K562 (cell line): ENCODE measurements around the gene PFKL. TPM values are rescaled to one million over a fixed set of nuclear protein-coding genes. Genes with fewer than 3 reads are reported as not detected.

Experiments
- ATF3 ChIP-seq, 2 experiments: fragments of 450-650 bp in 1 of 2; sonication (generic) in 1 of 2; formaldehyde crosslinking in 1 of 2; IDR thresholded peaks in 1 of 2; conservative IDR thresholded peaks in 1 of 2; 2 replicates each; pipeline versions ENCODE4 v1.6.1 to v1.8.1; 2016 to 2023; ENCODE audit warnings: mild to moderate bottlenecking in 2 of 2, moderate library complexity in 2 of 2, inconsistent platforms in 1 of 2, missing genetic modification reagents in 1 of 2
- CBX1 ChIP-seq: sonication (generic); IDR thresholded peaks from 2 replicates; pipeline ENCODE4 v1.6.1; 2016; ENCODE audit warnings: antibody characterized with exemption, low read depth, mild to moderate bottlenecking
- CREBBP ChIP-seq: IDR thresholded peaks from one replicate; pipeline ENCODE4 v1.6.1; 2012; ENCODE audit warnings: low read depth, mild to moderate bottlenecking, control low read depth, inconsistent platforms, low read length
- ETS1 ChIP-seq: conservative IDR thresholded peaks from 2 replicates; pipeline ENCODE4 v1.6.1; 2011; ENCODE audit warnings: low read depth, mild to moderate bottlenecking, low read length; ENCODE audit not compliant: control insufficient read depth
- EWSR1 ChIP-seq: fragments of 450-650 bp; IDR thresholded peaks from 2 replicates; pipeline ENCODE4 v1.6.1; 2018; ENCODE audit warnings: borderline replicate concordance, mild to moderate bottlenecking, low read depth, moderate library complexity; ENCODE audit not compliant: partially characterized antibody
- FOXM1 ChIP-seq, 2 experiments: fragments of 450-650 bp in 1 of 2; sonication (generic) in 1 of 2; formaldehyde crosslinking in 1 of 2; IDR thresholded peaks; 2 replicates each; pipeline versions ENCODE4 v1.6.1 to v1.9.0; 2017 to 2022; ENCODE audit warnings: low read depth in 2 of 2, mild to moderate bottlenecking in 2 of 2, missing genetic modification reagents in 1 of 2, moderate library complexity in 1 of 2
- HBP1 ChIP-seq: fragments of 450-650 bp; formaldehyde crosslinking; IDR thresholded peaks from 2 replicates; pipeline ENCODE4 v1.4.0; 2022; ENCODE audit warnings: missing genetic modification characterization
- HDAC1 ChIP-seq, 2 experiments: fragments of 450-650 bp; IDR thresholded peaks; 2 replicates each; pipeline ENCODE4 v1.6.1; 2016 to 2017; ENCODE audit warnings: inconsistent platforms in 1 of 2, mild to moderate bottlenecking in 1 of 2, moderate library complexity in 1 of 2
- HMGN3 ChIP-seq: IDR thresholded peaks from 2 replicates; pipeline ENCODE4 v1.6.1; 2011; ENCODE audit warnings: borderline replicate concordance, low read depth, mild to moderate bottlenecking, mixed read lengths, low read length; ENCODE audit not compliant: insufficient read length; ENCODE audit errors: extremely low read depth
- PHF21A ChIP-seq: fragments of 450-650 bp; IDR thresholded peaks from 2 replicates; pipeline ENCODE4 v1.6.1; 2017; ENCODE audit warnings: low read depth, borderline replicate concordance
- SMARCA5 ChIP-seq: fragments of 450-650 bp; IDR thresholded peaks from 2 replicates; pipeline ENCODE4 v1.6.1; 2016
- SREBF2 ChIP-seq: sonication (generic); formaldehyde crosslinking; IDR thresholded peaks from 2 replicates; pipeline ENCODE4 v1.4.0; 2020; ENCODE audit warnings: mild to moderate bottlenecking, missing genetic modification reagents
- TFE3 ChIP-seq: fragments of 450-650 bp; formaldehyde crosslinking; IDR thresholded peaks from 2 replicates; pipeline ENCODE4 v1.4.0; 2020; ENCODE audit warnings: mild to moderate bottlenecking, mixed read lengths
- TGIF2 ChIP-seq: sonication (generic); formaldehyde crosslinking; IDR thresholded peaks from 2 replicates; pipeline ENCODE4 v1.8.1; 2022; ENCODE audit warnings: mild to moderate bottlenecking, missing genetic modification reagents, moderate library complexity
- TRIM24 ChIP-seq, 2 experiments: fragments of 450-650 bp; IDR thresholded peaks; 2 replicates each; pipeline ENCODE4 v1.6.1; 2016
- ZFX ChIP-seq: sonication (generic); formaldehyde crosslinking; IDR thresholded peaks from 2 replicates; pipeline ENCODE4 v1.8.0; 2022; ENCODE audit warnings: mild to moderate bottlenecking, missing genetic modification reagents, moderate library complexity
- ZNF121 ChIP-seq: sonication (generic); formaldehyde crosslinking; conservative IDR thresholded peaks from 2 replicates; pipeline ENCODE4 v1.8.0; 2022; ENCODE audit warnings: missing genetic modification reagents
- ZNF239 ChIP-seq: fragments of 250-450 bp; sonication (Bioruptor Pico); IDR thresholded peaks from 2 replicates; pipeline ENCODE4 v1.4.0; 2020; ENCODE audit warnings: mild to moderate bottlenecking
- ZNF696 ChIP-seq: fragments of 250-450 bp; sonication (Bioruptor Pico); conservative IDR thresholded peaks from 2 replicates; pipeline ENCODE4 v1.4.0; 2020; ENCODE audit warnings: mild to moderate bottlenecking, moderate library complexity
- ZNF780A ChIP-seq: fragments of 250-450 bp; sonication (Bioruptor Pico); IDR thresholded peaks from 2 replicates; pipeline ENCODE4 v1.5.0; 2021; ENCODE audit warnings: mild to moderate bottlenecking
- ZSCAN29 ChIP-seq: fragments of 450-650 bp; IDR thresholded peaks from 2 replicates; pipeline ENCODE4 v1.6.1; 2017
- polyA plus RNA-seq, 8 experiments: library from polyadenylated mRNA; depleted of rRNA in 4 of 8; stranded (reverse) in 5 of 8; unstranded in 3 of 8; fragments of >200 nt; fragmentation: Nextera tagmentation in 2 of 8; fragmentation: Illumina TruSeq in 1 of 8; extraction: Ambion mirVana in 2 of 8; extraction: Trizol in 1 of 8; gene quantifications; 2 replicates each; pipeline versions ENCODE4 v1.2.1 to v1.2.3, GENCODE V29; 2011 to 2014; ENCODE audit warnings: inconsistent platforms in 1 of 8, missing spikeins in 1 of 8
- total RNA-seq, 7 experiments: library from RNA; depleted of rRNA in 6 of 7; stranded (reverse); fragments of >200 nt in 6 of 7; fragmentation: Illumina TruSeq in 2 of 7; extraction: Trizol in 2 of 7; gene quantifications; 2 replicates each; pipeline versions ENCODE4 v1.2.1 to v1.2.3, GENCODE V29; 2011 to 2021; ENCODE audit warnings: low replicate concordance in 1 of 7

Gene PFKL
- total and polyA plus RNA-seq, 9 of the 15 experiments (the other 6 are each of a cell fraction or from before 2014, with no cell fraction given), result 1.1 to 124 (median 45.6) TPM

GRCh38 chr21:44338971-44339910 is 39.4 kb downstream of the PFKL start, which contains the start of gene CFAP410 (continued):
- peak; percentile 46 to 99; a peak in 3 of 4 replicates for TF ChIP-seq HDAC1 (IDR thresholded peaks at IDR 0.05)
- no peak for TF ChIP-seq ATF3 (IDR thresholded peaks at IDR 0.05)
- TF ChIP-seq ATF3 (CRISPR knock-in tag; conservative IDR thresholded peaks at IDR 0.05), result peak; percentile 57; the same call in 1 of the 2 replicates
- TF ChIP-seq PHF21A, result no peak
- TF ChIP-seq ZFX (CRISPR knock-in tag), result peak; percentile 93
- no peak; the same call in 1 of the 2 replicates for TF ChIP-seq CBX1
- TF ChIP-seq ZSCAN29, result no peak
- no peak for TF ChIP-seq ZNF696
- TF ChIP-seq SMARCA5, result no peak
- TF ChIP-seq ZNF780A, result no peak
- peak; percentile 88 for TF ChIP-seq ETS1
- no peak; the same call in 1 of the 2 replicates for TF ChIP-seq TGIF2 (CRISPR knock-in tag)
- TF ChIP-seq SREBF2 (CRISPR knock-in tag), result no peak
- no peak for TF ChIP-seq FOXM1 (IDR thresholded peaks at IDR 0.05; ENCODE audit: low read depth)
- 0 out of 2 replicates have a peak, but pooled peaks have one; percentile 63 for TF ChIP-seq FOXM1 (CRISPR knock-in tag; IDR thresholded peaks at IDR 0.05; ENCODE audit: low read depth)
- no peak for TF ChIP-seq TRIM24 (IDR thresholded peaks at IDR 0.05)
- TF ChIP-seq ZNF239 (CRISPR knock-in tag), result no peak
- peak; percentile 50; the same call in 1 of the 2 replicates for TF ChIP-seq HBP1
- no peak for TF ChIP-seq TFE3
- TF ChIP-seq CREBBP, result no peak
- TF ChIP-seq ZNF121 (CRISPR knock-in tag), result no peak
- TF ChIP-seq HMGN3, result peak; percentile 69
- TF ChIP-seq EWSR1, result no peak
